HG02885 (cell line): ENCODE results near the gene RPS3.
"Not testable (repeated sequence)": the region's sequence is repeated elsewhere in the genome, so short reads cannot be mapped to it uniquely, and the experiment has no call there.

ENCODE experiments used
- ATAC-seq: cut with Tn5 transposase; IDR thresholded peaks from one replicate; pipeline ENCODE4 v1.9.1; 2021; ENCODE audit warnings: mild to moderate bottlenecking; ENCODE audit not compliant: unreplicated experiment, poor library complexity

RPS3 gene

GRCh38 chr11:75378776-75379175 lies 20.5 kb upstream of the RPS3 start:
- not testable (repeated sequence) for ATAC-seq

- ATAC-seq, result no peak
These were observed 19.1 kb upstream of the RPS3 start for GRCh38 chr11:75380245-75380644.

DNA sequence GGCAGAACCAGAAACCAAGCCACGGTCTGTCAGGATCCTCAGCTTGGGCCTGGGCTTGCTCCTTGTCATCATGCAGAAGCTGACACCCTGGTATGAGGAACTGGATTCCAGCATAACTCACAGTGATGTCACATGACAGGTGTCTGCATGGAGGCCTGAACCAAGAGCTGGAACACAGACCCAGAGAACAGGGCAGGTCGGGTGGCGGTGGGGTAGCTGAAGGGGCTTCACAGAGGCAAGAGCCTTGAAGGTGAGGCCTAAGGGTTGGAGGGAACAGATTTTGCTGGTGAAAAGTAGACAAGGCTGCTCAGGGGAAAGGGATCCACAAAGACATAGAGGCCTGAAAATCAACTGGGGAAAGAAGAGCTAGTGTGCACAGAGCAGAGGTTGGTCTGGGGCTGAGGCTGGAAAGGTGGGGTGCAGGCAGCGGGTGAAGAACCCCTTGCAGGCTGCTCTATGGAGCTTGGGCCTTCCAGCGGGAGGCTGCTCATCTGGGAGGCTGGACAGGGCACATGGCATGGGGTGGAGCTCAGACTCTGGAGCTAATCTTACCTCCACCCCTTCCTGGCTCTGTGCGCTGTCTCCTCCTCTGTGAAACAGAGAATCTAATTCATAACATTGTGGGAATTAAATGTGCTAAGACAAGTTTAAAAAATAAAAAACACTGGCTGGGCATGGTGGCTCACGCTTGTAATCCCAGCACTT lies 18.4 kb upstream of the RPS3 start:
- no peak for ATAC-seq

DNA sequence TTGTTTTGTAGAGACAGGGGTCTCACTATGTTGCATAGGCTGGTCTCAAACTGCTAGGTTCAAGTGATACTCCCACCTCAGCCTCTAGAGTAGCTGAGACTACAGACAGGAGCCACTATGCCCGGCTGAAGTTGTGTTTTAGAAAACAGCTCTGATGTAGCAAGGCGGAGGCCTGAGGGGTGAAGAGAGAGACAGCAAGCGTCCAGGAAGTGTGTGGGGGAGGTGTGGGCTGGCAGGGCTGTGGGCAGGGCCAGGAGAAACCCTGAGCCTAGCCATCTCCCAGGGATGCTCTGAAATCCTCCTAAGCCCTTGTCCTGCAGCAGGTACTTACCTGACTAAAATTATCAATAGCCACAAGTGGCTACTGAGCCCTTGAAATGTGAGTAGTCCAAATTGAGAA lies 16.1 kb upstream of the RPS3 start:
- ATAC-seq, result no peak

DNA sequence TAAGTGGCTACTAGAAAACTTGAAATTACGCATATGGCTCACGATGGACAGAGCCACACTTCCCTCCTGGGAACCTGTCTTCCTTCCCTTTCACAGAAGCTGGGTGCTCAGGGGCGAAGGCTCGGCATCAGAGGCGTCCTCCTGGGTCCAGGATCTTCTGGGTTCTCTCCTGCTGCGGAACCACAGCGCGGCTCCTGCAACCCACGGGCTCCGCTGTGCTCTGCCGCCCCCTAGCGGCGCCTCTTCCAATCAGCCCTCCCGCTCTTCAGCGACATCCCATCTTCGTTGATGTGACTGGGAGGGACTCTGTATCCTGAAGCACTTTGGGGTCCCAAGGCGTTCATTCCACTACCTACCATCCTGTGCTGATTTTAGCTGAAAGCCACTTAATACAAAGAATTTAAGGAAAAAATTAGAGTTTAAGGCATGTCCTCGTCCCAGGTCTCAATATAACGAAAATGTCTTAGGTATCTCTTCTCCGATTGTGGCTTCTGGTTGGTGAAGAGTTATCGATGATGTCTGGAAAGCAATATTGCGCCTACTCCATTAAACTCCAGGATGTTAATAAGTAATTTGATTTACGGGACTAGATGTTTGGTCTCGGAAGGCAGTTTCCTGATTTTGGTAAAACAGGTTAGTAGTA lies 14.8 kb upstream of the RPS3 start:
- ATAC-seq, result no peak

- no peak for ATAC-seq
These were observed 12.2 kb upstream of the RPS3 start for GRCh38 chr11:75386942-75387630.

DNA sequence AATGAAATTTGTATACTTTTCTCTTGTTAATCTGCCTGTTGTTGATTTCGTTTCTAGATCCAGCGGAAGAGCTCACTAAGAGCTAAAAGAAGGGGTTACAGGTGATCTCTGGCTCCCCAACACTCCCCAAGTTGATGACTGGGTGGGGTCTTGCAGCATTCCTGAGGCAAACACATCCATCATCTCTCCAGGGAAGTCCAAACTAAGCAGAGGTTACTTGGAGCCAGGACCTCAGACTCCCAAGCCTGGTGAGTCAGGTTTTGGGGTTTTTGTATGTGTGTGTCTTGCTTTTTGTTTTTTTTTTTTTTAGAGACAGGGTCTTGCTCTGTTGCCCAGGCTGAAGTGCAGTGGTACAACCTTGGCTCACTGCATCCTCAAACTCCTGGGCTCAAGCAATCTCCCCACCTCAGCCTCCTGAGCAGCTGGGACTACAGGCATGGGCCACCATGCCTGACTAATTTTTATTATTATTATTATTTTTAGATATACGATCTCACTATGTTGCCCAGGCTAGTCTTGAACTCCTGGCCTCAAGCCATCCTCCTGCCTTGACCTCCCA lies 11.5 kb upstream of the RPS3 start:
- no peak for ATAC-seq

GRCh38 chr11:75388386-75389275 lies 10.7 kb upstream of the RPS3 start:
- ATAC-seq, result no peak

DNA sequence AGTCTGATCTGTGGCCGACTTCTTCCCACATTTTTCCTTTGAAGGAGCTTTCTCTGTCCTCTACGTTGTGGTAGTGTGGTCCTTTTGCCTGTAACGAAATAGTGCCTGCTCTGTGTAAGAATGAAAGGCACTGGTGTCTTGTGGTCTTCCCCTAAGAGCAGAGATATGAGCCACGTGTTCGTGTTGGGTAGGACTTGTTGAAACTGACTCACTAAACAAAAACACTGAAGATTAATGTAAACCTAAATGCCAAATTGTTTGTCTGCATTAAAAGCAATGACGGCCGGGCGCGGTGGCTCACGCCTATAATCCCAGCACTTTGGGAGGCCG lies 10.1 kb upstream of the RPS3 start:
- no peak for ATAC-seq

DNA sequence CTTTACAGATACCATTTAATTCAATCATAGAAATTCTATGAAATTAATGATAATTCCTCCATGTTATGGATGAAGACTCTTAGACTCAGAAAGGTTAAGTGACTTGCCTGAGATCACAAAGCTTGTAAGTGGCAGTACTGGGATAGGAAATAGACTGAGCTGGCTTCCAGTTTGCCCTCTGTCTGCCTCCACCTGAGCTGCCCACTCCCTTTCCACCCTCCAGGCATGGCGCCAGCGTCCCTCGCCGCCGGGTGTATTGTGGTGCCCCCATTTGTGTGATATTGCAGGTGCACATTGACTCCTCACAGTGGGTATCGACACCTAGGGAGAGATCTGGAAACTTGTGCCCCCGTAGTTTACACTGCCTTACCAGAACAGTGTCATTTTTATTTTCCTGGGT lies 9.4 kb upstream of the RPS3 start:
- no peak for ATAC-seq

DNA sequence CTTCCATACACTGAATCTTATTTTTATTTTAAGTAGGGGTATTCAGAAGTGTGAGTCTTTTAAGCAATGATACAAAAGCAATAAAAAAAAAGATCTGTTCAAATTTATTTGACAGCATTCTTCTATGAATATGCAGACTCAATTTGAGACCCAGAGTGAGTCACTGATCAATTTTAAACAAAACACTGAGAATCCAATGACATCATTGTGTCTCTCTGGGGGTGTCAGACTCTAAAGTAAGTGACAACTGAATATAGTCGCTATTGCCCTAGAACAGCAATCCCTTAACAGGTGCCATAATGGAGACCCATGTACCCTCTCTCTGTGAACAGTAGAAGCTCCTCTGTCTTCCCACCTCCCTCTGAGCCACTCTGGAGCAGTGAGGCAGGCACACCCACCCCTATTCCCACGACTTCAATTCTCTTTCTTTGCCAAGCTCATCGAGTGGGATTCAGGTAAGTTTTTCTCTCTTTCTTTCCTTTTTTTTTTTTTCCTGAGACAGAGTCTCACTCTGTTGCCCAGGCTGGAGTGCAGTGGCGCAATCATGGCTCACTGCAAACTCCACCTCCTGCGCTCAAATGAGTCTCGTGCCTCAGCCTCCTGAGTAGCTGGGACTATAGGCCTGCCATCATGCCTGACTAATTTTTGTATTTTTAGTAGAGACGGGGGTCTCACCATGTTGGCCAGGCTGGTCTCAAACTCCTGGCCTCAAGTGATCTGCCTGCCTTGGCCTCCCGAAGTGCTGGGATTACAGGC lies 5.1 kb upstream of the RPS3 start:
- ATAC-seq, result no peak

- peak; percentile 5 for ATAC-seq
These were observed 412 bp upstream of the RPS3 start for GRCh38 chr11:75398906-75399305.

DNA sequence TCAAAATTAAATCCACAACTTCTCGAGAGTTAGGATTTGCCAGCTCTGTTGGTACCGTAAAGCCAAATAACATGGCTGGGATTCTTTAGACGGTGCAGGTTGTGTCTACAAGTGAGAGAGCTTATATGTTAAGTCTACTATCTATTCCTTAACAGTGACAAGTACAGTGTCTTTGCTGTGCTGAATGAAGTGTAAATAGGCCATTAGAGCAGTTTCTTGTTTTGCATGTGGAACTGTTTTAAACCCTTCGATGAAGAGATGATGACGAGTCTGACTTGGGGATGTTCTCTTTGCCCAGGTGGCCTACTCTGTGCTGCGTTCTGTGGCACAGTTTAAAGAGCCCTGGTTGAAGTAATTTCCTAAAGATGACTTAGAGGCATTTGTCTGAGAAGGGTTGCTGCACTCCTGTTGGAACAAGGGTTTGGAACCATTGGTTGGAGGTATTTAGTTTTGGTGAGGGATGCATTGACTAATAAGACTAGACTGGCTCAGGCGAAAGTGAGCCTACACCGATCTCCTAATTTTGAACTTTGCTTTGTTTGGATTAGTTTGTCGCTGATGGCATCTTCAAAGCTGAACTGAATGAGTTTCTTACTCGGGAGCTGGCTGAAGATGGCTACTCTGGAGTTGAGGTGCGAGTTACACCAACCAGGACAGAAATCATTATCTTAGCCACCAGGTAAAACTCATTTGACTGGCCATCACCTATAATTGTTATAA lies 988 bp downstream of the RPS3 start:
- no peak for ATAC-seq

GRCh38 chr11:75402002-75402773 lies 2.9 kb downstream of the RPS3 start:
- ATAC-seq, result no peak

DNA sequence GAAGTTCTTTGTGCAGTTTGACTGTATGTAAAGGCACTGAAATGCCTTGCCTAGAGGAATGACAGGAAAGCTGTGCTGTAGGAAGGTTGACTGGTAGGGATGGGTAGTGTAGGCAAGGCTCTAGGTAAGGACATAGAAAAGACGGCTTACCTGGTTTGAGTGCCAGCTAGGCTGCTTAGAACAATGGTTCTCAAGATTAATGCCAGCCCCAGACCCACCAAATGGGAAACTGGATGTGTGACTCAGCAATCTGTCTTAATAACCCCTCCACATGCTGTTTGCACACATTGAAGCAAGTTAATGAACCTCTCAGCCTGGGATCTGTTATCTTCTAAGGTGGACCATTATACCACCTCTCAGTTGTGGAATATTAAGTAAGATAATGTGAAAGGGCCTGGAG lies 3.7 kb downstream of the RPS3 start:
- no peak for ATAC-seq

DNA sequence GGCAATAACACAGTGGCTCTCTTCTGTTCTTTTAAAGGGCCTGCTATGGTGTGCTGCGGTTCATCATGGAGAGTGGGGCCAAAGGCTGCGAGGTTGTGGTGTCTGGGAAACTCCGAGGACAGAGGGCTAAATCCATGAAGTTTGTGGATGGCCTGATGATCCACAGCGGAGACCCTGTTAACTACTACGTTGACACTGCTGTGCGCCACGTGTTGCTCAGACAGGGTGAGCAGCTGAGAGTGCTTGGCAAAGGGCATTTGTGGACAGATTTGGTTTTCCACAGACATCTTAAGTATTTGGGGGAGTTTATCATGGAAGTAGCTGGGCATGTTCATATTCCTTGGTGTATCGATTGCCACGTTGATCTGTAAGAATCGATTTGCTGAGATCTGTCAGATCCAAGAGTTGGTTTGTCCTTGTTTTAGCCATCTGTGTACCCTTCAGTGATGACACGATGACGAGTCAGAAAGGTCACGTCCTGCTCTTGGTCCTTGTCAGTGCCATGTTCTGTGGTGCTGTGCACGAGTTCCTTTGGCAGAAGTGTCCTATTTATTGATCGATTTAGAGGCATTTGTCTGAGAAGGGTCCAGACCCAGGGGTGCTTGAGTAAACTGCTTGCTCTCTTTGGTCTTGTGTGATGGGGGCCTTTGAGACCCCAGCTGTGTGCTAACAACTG lies 4.8 kb downstream of the RPS3 start:
- no peak for ATAC-seq

DNA sequence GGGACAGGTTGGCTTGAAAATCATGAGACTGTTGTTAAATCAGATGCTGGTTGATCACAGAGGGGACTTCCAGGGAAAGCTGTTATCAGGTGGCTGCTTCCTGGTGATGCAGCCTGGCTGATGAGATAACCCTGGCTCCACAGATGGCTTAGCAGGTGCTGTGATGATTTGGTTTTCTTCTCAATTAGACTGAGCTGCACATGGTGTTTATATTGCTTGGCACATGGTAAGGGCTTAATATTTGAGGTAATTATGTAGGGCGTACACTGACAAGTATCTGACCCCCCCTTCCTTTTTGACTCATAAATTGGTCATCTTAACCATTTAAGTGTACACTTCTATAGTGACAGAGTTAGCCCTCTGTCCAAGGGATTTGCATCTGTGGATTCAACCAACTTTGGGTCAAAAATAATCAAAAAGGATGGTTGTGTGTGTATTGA lies 7.0 kb downstream of the RPS3 start:
- no peak for ATAC-seq

GRCh38 chr11:75408957-75409219 lies 9.6 kb downstream of the RPS3 start:
- ATAC-seq, result no peak
